Osteocyte (in vitro differentiated cells): Measurements from ENCODE around the gene WDR82. TPM values are rescaled to one million over a fixed set of nuclear protein-coding genes. Genes with fewer than 3 reads are reported as not detected.

Experiments
- DNase-seq: peaks from one replicate; pipeline ENCODE4 v3.0.0; 2021; ENCODE audit warnings: mixed read lengths; ENCODE audit not compliant: unreplicated experiment; ENCODE audit errors: extremely low spot score
- H3K27ac Mint-ChIP-seq: one replicate; pipeline ENCODE4 v1.8.0; 2021; ENCODE audit warnings: mild to moderate bottlenecking, mixed read lengths; ENCODE audit not compliant: unreplicated experiment
- H3K27me3 Mint-ChIP-seq: one replicate; pipeline ENCODE4 v1.8.0; 2021; ENCODE audit warnings: mixed read lengths; ENCODE audit not compliant: unreplicated experiment
- H3K36me3 Mint-ChIP-seq: one replicate; pipeline ENCODE4 v1.8.0; 2021; ENCODE audit warnings: mixed read lengths; ENCODE audit not compliant: unreplicated experiment
- H3K4me1 Mint-ChIP-seq: one replicate; pipeline ENCODE4 v1.8.0; 2021; ENCODE audit warnings: mixed read lengths; ENCODE audit not compliant: unreplicated experiment
- H3K4me3 Mint-ChIP-seq: one replicate; pipeline ENCODE4 v1.8.0; 2021; ENCODE audit warnings: mild to moderate bottlenecking, moderate library complexity, mixed read lengths; ENCODE audit not compliant: unreplicated experiment
- H3K9me3 Mint-ChIP-seq: one replicate; pipeline ENCODE4 v1.8.0; 2021; ENCODE audit warnings: mixed read lengths; ENCODE audit not compliant: unreplicated experiment
- total RNA-seq: library from RNA; stranded (reverse); gene quantifications from 2 replicates; pipeline ENCODE4 v1.2.1, GENCODE V29; 2021
- TF ChIP-seq, protein P1 (sequence below): fragments of 200-600 bp; sonication (generic); IDR thresholded peaks from 2 replicates; pipeline ENCODE4 v1.5.0; 2021; ENCODE audit warnings: antibody characterized with exemption, mild to moderate bottlenecking, moderate library complexity

The WDR82 gene
- total RNA-seq, 1 donor from 2014 or later = 76.7 TPM

DNA sequence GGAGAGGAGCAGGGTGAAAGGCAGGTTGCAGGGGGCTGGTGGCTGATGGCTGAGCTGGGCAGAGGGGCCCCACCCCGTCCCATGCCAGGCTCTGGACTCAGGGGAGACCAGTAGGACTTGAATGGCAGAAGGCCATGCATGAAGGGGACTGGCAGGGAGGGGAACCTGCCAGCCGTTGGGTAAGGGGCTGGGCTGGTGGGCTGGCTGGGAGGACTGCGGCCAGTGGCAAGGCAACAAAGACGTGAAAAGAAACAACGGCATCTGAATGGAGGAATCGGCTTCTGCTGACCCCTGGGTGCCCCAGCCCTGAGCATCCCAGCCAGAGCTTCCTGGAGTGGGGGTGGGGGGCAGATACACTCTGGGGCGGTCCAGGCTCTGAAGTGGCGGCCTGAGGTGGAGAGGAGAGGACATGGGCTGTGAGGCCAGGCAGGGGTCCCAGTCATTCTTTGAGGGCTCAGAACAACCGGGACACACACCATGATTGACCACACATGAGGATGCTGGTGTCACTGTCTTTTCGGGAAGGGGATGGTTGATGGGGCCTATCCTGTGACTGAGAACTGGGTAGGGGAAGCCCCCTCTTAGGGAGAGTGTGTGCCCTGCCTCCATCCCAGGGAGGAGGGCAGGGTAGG lies 20.9 kb upstream of the WDR82 start:
- no peak for DNase-seq
- H3K9me3 Mint-ChIP-seq = no peaks in the 10 kb centered on the region
- peak overlapping the region; percentile 14 for H3K4me3 Mint-ChIP-seq

DNA sequence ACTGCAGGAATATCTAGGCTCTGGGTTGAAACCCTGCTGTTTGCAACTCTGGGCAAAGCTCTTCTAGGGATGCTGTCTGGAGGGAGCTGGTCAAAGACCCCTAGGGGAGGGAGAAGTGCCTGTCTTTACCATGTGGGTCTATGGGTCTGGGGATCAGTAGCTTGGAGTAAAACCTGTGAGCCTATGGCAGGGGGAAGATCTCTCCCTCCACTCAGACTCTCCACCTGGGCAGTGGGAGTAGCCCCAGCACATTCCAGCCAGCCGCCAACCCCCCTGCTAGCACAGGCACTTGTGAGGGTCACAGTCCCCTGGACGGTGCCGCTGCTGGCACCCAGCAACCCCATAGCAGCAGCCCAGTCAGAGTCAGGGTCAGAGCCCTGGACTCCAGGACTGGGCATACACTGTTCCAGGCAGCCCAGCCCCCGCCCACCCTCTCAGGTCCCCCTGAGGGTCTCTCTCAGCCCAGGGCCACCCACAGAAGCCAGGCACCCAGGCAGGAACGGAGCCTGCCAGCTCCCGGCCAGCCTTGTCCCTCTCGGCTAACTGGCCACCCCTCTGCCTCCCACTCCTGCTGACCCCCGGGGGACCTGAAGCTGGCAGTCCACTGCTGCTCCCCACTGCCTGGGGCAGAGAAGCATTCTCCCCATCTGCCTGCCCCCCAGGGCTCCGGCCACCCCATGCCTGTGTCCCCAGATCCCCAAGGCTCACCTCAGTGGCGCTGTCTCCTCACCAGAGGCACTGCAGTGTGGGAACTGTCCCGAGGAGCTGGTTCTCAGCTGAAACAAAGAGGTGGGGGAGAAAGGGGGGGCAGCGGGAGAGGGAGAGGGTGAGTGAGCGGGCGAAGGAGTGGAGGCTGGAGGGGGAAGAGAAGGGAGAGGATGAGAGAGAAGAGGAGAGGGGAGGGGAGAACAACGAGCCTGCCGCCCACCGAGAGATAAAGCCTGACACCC lies 20.0 kb upstream of the WDR82 start:
- H3K27ac Mint-ChIP-seq = no peak overlapping the region
- no peak for DNase-seq

More for the DNA sequence above, 20.9 kb upstream of the WDR82 start:
- H3K36me3 Mint-ChIP-seq = peaks cover 3% of the 10 kb centered on the region
- TF ChIP-seq, protein P1, sequence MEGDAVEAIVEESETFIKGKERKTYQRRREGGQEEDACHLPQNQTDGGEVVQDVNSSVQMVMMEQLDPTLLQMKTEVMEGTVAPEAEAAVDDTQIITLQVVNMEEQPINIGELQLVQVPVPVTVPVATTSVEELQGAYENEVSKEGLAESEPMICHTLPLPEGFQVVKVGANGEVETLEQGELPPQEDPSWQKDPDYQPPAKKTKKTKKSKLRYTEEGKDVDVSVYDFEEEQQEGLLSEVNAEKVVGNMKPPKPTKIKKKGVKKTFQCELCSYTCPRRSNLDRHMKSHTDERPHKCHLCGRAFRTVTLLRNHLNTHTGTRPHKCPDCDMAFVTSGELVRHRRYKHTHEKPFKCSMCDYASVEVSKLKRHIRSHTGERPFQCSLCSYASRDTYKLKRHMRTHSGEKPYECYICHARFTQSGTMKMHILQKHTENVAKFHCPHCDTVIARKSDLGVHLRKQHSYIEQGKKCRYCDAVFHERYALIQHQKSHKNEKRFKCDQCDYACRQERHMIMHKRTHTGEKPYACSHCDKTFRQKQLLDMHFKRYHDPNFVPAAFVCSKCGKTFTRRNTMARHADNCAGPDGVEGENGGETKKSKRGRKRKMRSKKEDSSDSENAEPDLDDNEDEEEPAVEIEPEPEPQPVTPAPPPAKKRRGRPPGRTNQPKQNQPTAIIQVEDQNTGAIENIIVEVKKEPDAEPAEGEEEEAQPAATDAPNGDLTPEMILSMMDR = no peak
- peaks cover 20% of the 10 kb centered on the region for H3K4me1 Mint-ChIP-seq
- no peak overlapping the region for H3K27ac Mint-ChIP-seq
- H3K27me3 Mint-ChIP-seq = no peaks in the 10 kb centered on the region

DNA sequence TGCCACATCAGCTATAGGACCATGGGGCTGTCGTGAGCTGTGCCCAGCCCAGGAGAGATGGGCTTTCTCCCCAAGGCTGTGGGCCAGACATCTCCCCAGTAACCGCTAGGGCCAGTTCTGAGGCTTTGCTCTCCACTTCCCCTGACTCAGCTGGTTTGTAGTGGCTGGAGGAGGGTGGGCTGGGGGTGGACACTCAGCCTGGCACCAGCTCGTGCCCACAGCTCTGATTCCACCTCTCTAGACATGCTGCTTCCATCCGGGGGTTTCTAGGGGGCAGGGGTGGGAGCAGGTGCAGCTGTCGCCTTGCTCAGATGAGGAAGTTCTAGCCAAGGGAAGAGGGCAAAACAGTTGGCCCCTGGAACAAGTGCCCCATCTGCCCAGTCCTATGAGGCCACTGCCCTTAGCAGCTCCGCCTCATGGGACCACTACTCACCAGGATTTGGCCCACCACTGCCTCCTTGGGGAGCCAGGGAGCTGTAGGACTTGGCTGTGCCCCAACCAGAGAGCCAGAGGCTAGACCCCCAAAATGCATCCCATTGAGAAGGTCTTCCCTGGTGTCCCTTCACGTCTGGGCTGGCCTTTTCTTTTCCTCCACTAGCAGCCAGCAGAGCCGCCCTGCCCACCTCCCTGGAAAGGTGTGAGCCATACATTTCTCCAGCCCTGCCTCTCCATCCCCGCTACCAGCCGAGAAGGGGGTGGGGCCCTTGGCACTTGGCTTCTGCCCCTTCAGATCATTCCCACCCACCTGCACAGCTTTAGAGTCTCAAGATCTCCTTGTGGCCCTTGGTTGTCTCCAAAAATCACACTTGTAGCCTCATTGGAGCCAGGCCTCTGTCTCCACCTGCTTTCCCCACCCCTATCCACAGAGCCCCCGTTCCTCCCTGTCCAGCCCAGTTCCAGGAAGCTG lies 19.0 kb upstream of the WDR82 start:
- DNase-seq = no peak
- Mint-ChIP-seq H3K27ac (no peak overlapping the region), H3K9me3 (no peaks in the 10 kb centered on the region), H3K27me3 (no peaks in the 10 kb centered on the region), H3K4me1 (peaks cover 20% of the 10 kb centered on the region), H3K4me3 (no peak overlapping the region), H3K36me3 (peaks cover 3% of the 10 kb centered on the region)
- TF ChIP-seq, protein P1 = no peak

More for the DNA sequence above, 20.0 kb upstream of the WDR82 start:
- Mint-ChIP-seq H3K9me3 (no peaks in the 10 kb centered on the region), H3K36me3 (peaks cover 3% of the 10 kb centered on the region), H3K27me3 (no peaks in the 10 kb centered on the region), H3K4me3 (no peak overlapping the region), H3K4me1 (peaks cover 20% of the 10 kb centered on the region)
- TF ChIP-seq, protein P1 = no peak

DNA sequence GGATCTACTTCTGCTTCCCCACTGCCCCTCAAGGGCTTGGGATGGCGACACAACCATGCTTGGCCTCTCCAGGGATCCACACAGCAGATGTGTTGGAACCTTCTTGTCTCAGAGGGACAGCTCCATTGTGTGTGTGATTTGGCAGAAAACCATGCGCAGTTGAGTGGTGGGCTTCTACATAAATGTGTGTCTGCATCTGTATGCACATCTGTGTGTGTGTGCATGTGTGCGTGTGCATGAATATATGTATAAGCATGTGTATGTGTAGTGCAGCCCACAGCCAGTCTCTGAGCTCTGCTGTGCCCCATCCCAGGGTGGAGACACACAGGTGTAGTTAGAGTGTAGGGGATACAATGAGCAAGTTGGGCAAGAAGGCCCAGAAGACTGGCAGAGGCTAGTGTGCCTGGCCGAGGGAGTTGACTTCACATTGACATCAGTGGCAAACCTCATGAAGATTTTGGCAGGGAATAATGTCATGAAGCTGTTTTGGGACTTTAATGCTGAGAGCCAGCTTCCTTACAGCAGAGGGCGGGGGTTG lies 17.3 kb upstream of the WDR82 start:
- Mint-ChIP-seq H3K4me1 (peaks cover 18% of the 10 kb centered on the region), H3K4me3 (no peak overlapping the region), H3K36me3 (peaks cover 5% of the 10 kb centered on the region), H3K27ac (no peak overlapping the region), H3K27me3 (no peaks in the 10 kb centered on the region), H3K9me3 (no peaks in the 10 kb centered on the region)
- TF ChIP-seq, protein P1 = no peak
- DNase-seq = no peak
